KMS-11 (cell line): ENCODE data around the gene RUNX1.

Source experiments
- H2AFZ ChIP-seq: fragments of 200-600 bp; sonication (generic); 2 replicates; pipeline ENCODE4 v1.6.1; 2016; ENCODE audit warnings: antibody characterized with exemption, mixed run types, low read depth
- H3K27ac ChIP-seq: fragments of 200-600 bp; sonication (generic); 2 replicates; pipeline ENCODE4 v1.6.1; 2016; ENCODE audit warnings: mild to moderate bottlenecking, mixed run types
- H3K27me3 ChIP-seq: fragments of 200-600 bp; sonication (generic); 2 replicates; pipeline ENCODE4 v1.6.1; 2017; ENCODE audit warnings: mild to moderate bottlenecking, low read depth, mixed run types, moderate library complexity; ENCODE audit not compliant: insufficient read depth
- H3K36me3 ChIP-seq: fragments of 200-600 bp; sonication (generic); 2 replicates; pipeline ENCODE4 v1.6.1; 2017; ENCODE audit warnings: mild to moderate bottlenecking, mixed run types; ENCODE audit not compliant: insufficient read depth
- H3K4me1 ChIP-seq: fragments of 200-600 bp; sonication (generic); 2 replicates; pipeline ENCODE4 v1.6.1; 2016; ENCODE audit warnings: mild to moderate bottlenecking, low read depth, mixed run types; ENCODE audit not compliant: poor library complexity, severe bottlenecking
- H3K4me2 ChIP-seq: fragments of 200-600 bp; sonication (generic); 2 replicates; pipeline ENCODE4 v1.7.0; 2016; ENCODE audit warnings: mild to moderate bottlenecking, mixed run types
- H3K4me3 ChIP-seq: fragments of 200-600 bp; sonication (generic); IDR thresholded peaks from 2 replicates; pipeline ENCODE4 v1.6.1; 2017; ENCODE audit warnings: low read depth, low read length, mixed read lengths; ENCODE audit not compliant: insufficient read depth
- H3K79me2 ChIP-seq: fragments of 200-600 bp; sonication (generic); 2 replicates; pipeline ENCODE4 v1.6.1; 2016; ENCODE audit warnings: low read depth, mixed run types; ENCODE audit not compliant: insufficient read depth
- H3K9ac ChIP-seq: fragments of 200-600 bp; sonication (generic); 2 replicates; pipeline ENCODE4 v1.6.1; 2016; ENCODE audit warnings: mild to moderate bottlenecking, mixed run types
- H4K20me1 ChIP-seq: fragments of 200-600 bp; sonication (generic); 2 replicates; pipeline ENCODE4 v1.6.1; 2016; ENCODE audit warnings: mild to moderate bottlenecking, mixed run types; ENCODE audit not compliant: insufficient read depth
- CTCF ChIP-seq: fragments of 200-600 bp; sonication (generic); conservative IDR thresholded peaks from 2 replicates; pipeline ENCODE4 v1.6.1; 2017; ENCODE audit warnings: low read depth, mild to moderate bottlenecking, antibody characterized with exemption, low read length, moderate library complexity, mixed read lengths

RUNX1 gene

DNA sequence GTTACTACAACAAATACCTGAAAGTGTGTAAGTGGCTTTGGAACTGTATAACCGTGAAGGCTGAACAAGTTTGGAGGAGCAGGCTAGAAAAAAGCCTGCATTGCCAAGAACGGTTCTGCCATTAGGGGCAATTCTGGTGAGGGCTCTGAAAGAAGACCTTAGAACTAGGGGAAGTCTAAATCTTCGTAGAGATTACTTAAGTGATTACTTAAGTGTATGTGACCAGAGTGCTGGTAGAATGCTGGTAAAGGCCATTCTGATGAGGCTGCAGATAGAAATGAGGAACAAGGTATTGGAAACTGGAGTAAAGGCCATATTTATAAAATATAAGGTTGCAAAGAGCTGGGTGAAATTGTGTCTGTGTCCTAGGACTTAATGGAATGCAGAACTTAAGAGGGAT, 222.3 kb downstream of the RUNX1 start:
- H3K36me3 ChIP-seq = no peaks in the 10 kb centered on the region

GRCh38 chr21:34825948-34826548, 223.1 kb downstream of the RUNX1 start:
- Histone ChIP-seq H3K36me3 (no peaks in the 10 kb centered on the region), H3K9ac (no peak overlapping the region), H3K4me2 (no peak overlapping the region), H2AFZ (no peak overlapping the region), H3K79me2 (no peaks in the 10 kb centered on the region), H3K27ac (no peak overlapping the region), H3K27me3 (no peaks in the 10 kb centered on the region), H3K4me1 (no peaks in the 10 kb centered on the region), H4K20me1 (no peaks in the 10 kb centered on the region), H3K4me3 (no peak overlapping the region)
- TF ChIP-seq CTCF = no peak

More for the DNA sequence above, 222.3 kb downstream of the RUNX1 start:
- Histone ChIP-seq H3K4me1 (no peaks in the 10 kb centered on the region), H2AFZ (no peak overlapping the region), H3K27me3 (no peaks in the 10 kb centered on the region), H3K27ac (no peak overlapping the region), H3K79me2 (no peaks in the 10 kb centered on the region), H3K9ac (no peak overlapping the region), H3K4me3 (no peak overlapping the region), H3K4me2 (no peak overlapping the region), H4K20me1 (no peaks in the 10 kb centered on the region)
- TF ChIP-seq CTCF = no peak

GRCh38 chr21:34825101-34825500, 224.0 kb downstream of the RUNX1 start:
- no peak for TF ChIP-seq CTCF
- Histone ChIP-seq H3K27me3 (no peaks in the 10 kb centered on the region), H3K4me3 (no peak overlapping the region), H3K4me1 (no peaks in the 10 kb centered on the region), H4K20me1 (no peaks in the 10 kb centered on the region), H2AFZ (no peak overlapping the region), H3K36me3 (no peaks in the 10 kb centered on the region), H3K27ac (no peak overlapping the region), H3K79me2 (no peaks in the 10 kb centered on the region), H3K9ac (no peak overlapping the region), H3K4me2 (no peak overlapping the region)

- Histone ChIP-seq H4K20me1 (no peaks in the 10 kb centered on the region), H3K4me3 (no peak overlapping the region), H3K4me2 (no peak overlapping the region), H3K27me3 (no peaks in the 10 kb centered on the region), H3K27ac (no peak overlapping the region), H3K9ac (no peak overlapping the region), H3K4me1 (no peaks in the 10 kb centered on the region), H3K36me3 (no peaks in the 10 kb centered on the region), H3K79me2 (no peaks in the 10 kb centered on the region), H2AFZ (no peak overlapping the region)
- no peak for TF ChIP-seq CTCF
Observed at GRCh38 chr21:34824314-34824713, 224.8 kb downstream of the RUNX1 start.
